GM23338 (cell line): ENCODE measurements around the gene NPAS3. TPM values are rescaled to one million over a fixed set of nuclear protein-coding genes. Genes with fewer than 3 reads are reported as not detected.

ENCODE experiments used
- ATAC-seq: fragments of 200-7000 bp; cut with Tn5 transposase; 3 replicates; pipeline ENCODE4 v1.9.1; 2020
- DNase-seq: peaks from one replicate; pipeline ENCODE4 v3.0.0-alpha.2; 2015; ENCODE audit warnings: low spot score
- H2AFZ ChIP-seq: fragments of 200-600 bp; sonication (generic); 2 replicates; pipeline ENCODE4 v1.8.0; 2016; ENCODE audit warnings: antibody characterized with exemption, mild to moderate bottlenecking, moderate library complexity
- H3F3A ChIP-seq: fragments of 200-600 bp; sonication (generic); replicated peaks from 2 replicates; pipeline ENCODE4 v1.8.0; 2017; ENCODE audit warnings: antibody characterized with exemption, mixed run types, low read depth
- H3K27ac ChIP-seq: fragments of 200-600 bp; sonication (generic); 2 replicates; pipeline ENCODE4 v1.6.1; 2016; ENCODE audit warnings: low read depth
- H3K27me3 ChIP-seq: fragments of 200-600 bp; sonication (generic); 2 replicates; pipeline ENCODE4 v1.8.0; 2016; ENCODE audit warnings: mild to moderate bottlenecking, mixed run types, moderate library complexity; ENCODE audit not compliant: insufficient read depth
- H3K36me3 ChIP-seq: fragments of 200-600 bp; sonication (generic); 2 replicates; pipeline ENCODE4 v1.8.0; 2016; ENCODE audit warnings: mild to moderate bottlenecking; ENCODE audit not compliant: insufficient read depth
- H3K4me1 ChIP-seq: fragments of 200-600 bp; sonication (generic); 2 replicates; pipeline ENCODE4 v1.8.0; 2016; ENCODE audit warnings: mild to moderate bottlenecking, moderate library complexity; ENCODE audit not compliant: insufficient read depth
- H3K4me2 ChIP-seq: fragments of 200-600 bp; sonication (generic); 2 replicates; pipeline ENCODE4 v1.7.1; 2017; ENCODE audit warnings: mixed run types
- H3K4me3 ChIP-seq: fragments of 200-600 bp; sonication (generic); 2 replicates; pipeline ENCODE4 v1.6.1; 2016; ENCODE audit warnings: mixed run types
- H3K79me2 ChIP-seq: fragments of 200-600 bp; sonication (generic); replicated peaks from 2 replicates; pipeline ENCODE4 v1.8.0; 2017; ENCODE audit warnings: mild to moderate bottlenecking; ENCODE audit not compliant: insufficient read depth
- H3K9me2 ChIP-seq: fragments of 200-600 bp; sonication (generic); 2 replicates; pipeline ENCODE4 v1.8.0; 2017; ENCODE audit not compliant: insufficient read depth
- H4K20me1 ChIP-seq: fragments of 200-600 bp; sonication (generic); replicated peaks from 2 replicates; pipeline ENCODE4 v1.8.0; 2017; ENCODE audit warnings: mild to moderate bottlenecking; ENCODE audit not compliant: insufficient read depth
- H3K27ac Mint-ChIP-seq: 2 replicates; pipeline ENCODE4 v1.8.0; 2020; ENCODE audit warnings: inconsistent platforms, mild to moderate bottlenecking, moderate library complexity, mixed read lengths
- H3K27me3 Mint-ChIP-seq: 3 replicates; pipeline ENCODE4 v1.8.0; 2022; ENCODE audit warnings: low read depth, mild to moderate bottlenecking, moderate library complexity, mixed read lengths, inconsistent platforms; ENCODE audit not compliant: insufficient read depth, poor library complexity
- H3K36me3 Mint-ChIP-seq: 3 replicates; pipeline ENCODE4 v1.8.0; 2021; ENCODE audit warnings: low read depth, mild to moderate bottlenecking, inconsistent platforms, moderate library complexity, mixed read lengths
- H3K4me1 Mint-ChIP-seq: 3 replicates; pipeline ENCODE4 v1.8.0; 2020; ENCODE audit warnings: mild to moderate bottlenecking, inconsistent platforms, mixed read lengths
- H3K4me3 Mint-ChIP-seq: 3 replicates; pipeline ENCODE4 v1.8.0; 2021; ENCODE audit warnings: moderate library complexity, mild to moderate bottlenecking, inconsistent platforms, mixed read lengths
- H3K9me3 Mint-ChIP-seq: 3 replicates; pipeline ENCODE4 v1.8.0; 2020; ENCODE audit warnings: moderate library complexity, mild to moderate bottlenecking, inconsistent platforms, mixed read lengths
- CREB1 ChIP-seq: fragments of 250-450 bp; sonication (Bioruptor Pico); IDR thresholded peaks from 2 replicates; pipeline ENCODE4 v1.5.0; 2020; ENCODE audit warnings: low read depth, mild to moderate bottlenecking, moderate library complexity
- CTCF ChIP-seq, 2 experiments: fragments of 200-600 bp in 1 of 2; sonication (generic) in 1 of 2; conservative IDR thresholded peaks; 2 replicates each; pipeline versions ENCODE4 v1.5.1 to v1.6.1; 2016 to 2017; ENCODE audit warnings: antibody characterized with exemption in 2 of 2, low read depth in 2 of 2, mild to moderate bottlenecking in 2 of 2, moderate library complexity in 1 of 2
- ETS1 ChIP-seq: IDR thresholded peaks from 2 replicates; pipeline ENCODE4 v1.6.1; 2016; ENCODE audit warnings: antibody characterized with exemption
- EZH2 ChIP-seq: fragments of 200-600 bp; sonication (generic); IDR thresholded peaks from one replicate; pipeline ENCODE4 v1.8.0; 2017; ENCODE audit warnings: antibody characterized with exemption, mild to moderate bottlenecking, low read depth; ENCODE audit not compliant: unreplicated experiment
- EZH2phosphoT487 ChIP-seq: fragments of 200-600 bp; sonication (generic); IDR thresholded peaks from one replicate; pipeline ENCODE4 v1.8.1; 2018; ENCODE audit warnings: antibody characterized with exemption; ENCODE audit not compliant: unreplicated experiment
- JUNB ChIP-seq: IDR thresholded peaks from one replicate; pipeline ENCODE4 v1.6.1; 2016; ENCODE audit warnings: antibody characterized with exemption; ENCODE audit not compliant: unreplicated experiment
- NANOG ChIP-seq: IDR thresholded peaks from 2 replicates; pipeline ENCODE4 v1.6.1; 2016; ENCODE audit warnings: antibody characterized with exemption, borderline replicate concordance
- POLR2AphosphoS5 ChIP-seq: IDR thresholded peaks from 2 replicates; pipeline ENCODE4 v1.6.1; 2016; ENCODE audit warnings: antibody characterized with exemption, low read depth
- REST ChIP-seq: IDR thresholded peaks from one replicate; pipeline ENCODE4 v1.6.1; 2018; ENCODE audit warnings: antibody characterized with exemption; ENCODE audit not compliant: unreplicated experiment
- STAT1 ChIP-seq: IDR thresholded peaks from one replicate; pipeline ENCODE4 v1.6.1; 2016; ENCODE audit warnings: antibody characterized with exemption; ENCODE audit not compliant: unreplicated experiment
- ZNF114 ChIP-seq: fragments of 250-450 bp; sonication (Bioruptor Pico); IDR thresholded peaks from 2 replicates; pipeline ENCODE4 v1.5.0; 2020; ENCODE audit warnings: mild to moderate bottlenecking, moderate library complexity
- ZNF331 ChIP-seq: fragments of 250-450 bp; sonication (Bioruptor Pico); IDR thresholded peaks from 2 replicates; pipeline ENCODE4 v1.5.0; 2020; ENCODE audit warnings: low read depth, mild to moderate bottlenecking, moderate library complexity
- ZNF462 ChIP-seq: fragments of 250-450 bp; sonication (Bioruptor Pico); IDR thresholded peaks from 2 replicates; pipeline ENCODE4 v1.5.0; 2020; ENCODE audit warnings: mild to moderate bottlenecking, moderate library complexity
- polyA plus RNA-seq: library from polyadenylated mRNA; unstranded; fragments of >200 nt; fragmentation: Nextera tagmentation; extraction: Ambion mirVana; gene quantifications from 2 replicates; pipeline ENCODE4 v1.2.1, GENCODE V29; 2016
- total RNA-seq: library from RNA; depleted of rRNA; stranded (reverse); fragments of >200 nt; shearing (Covaris generic); gene quantifications from 2 replicates; pipeline ENCODE4 v1.2.3, GENCODE V29; 2014

Gene NPAS3
- total and polyA plus RNA-seq, 2 experiments from 2014 or later: 0.17 to 0.19 TPM

GRCh38 chr14:33509454-33509853 is 570.8 kb downstream of the NPAS3 start:
- no peak overlapping the region for H3K4me3 Mint-ChIP-seq
- TF ChIP-seq JUNB: no peak
- no peak for TF ChIP-seq CREB1 (CRISPR knock-in tag)
- no peak for TF ChIP-seq EZH2
- no peak for TF ChIP-seq ZNF331
- no peak for TF ChIP-seq STAT1
- no peak for TF ChIP-seq EZH2phosphoT487
- no peak for TF ChIP-seq ETS1
- TF ChIP-seq ZNF114: no peak
- no peak for TF ChIP-seq POLR2AphosphoS5
- no peak for TF ChIP-seq REST
- TF ChIP-seq CTCF (conservative IDR thresholded peaks at IDR 0.05; ENCODE audit: low read depth in 2 of 2): no peak
- TF ChIP-seq ZNF462: no peak
- no peak for TF ChIP-seq NANOG
- Histone ChIP-seq H4K20me1 (no peaks in the 10 kb centered on the region), H2AFZ (no peak overlapping the region), H3K4me2 (no peak overlapping the region), H3F3A (no peaks in the 10 kb centered on the region), H3K36me3 (no peaks in the 10 kb centered on the region), H3K79me2 (no peaks in the 10 kb centered on the region), H3K9me2 (no peaks in the 10 kb centered on the region), H3K27ac (no peak overlapping the region), H3K4me3 (no peak overlapping the region), H3K27me3 (no peaks in the 10 kb centered on the region), H3K4me1 (no peaks in the 10 kb centered on the region)
- H3K27ac Mint-ChIP-seq: no peak overlapping the region
- no peaks in the 10 kb centered on the region for H3K9me3 Mint-ChIP-seq
- no peaks in the 10 kb centered on the region for H3K36me3 Mint-ChIP-seq
- peaks cover 2% of the 10 kb centered on the region; the same call in 1 of the 3 replicates for H3K4me1 Mint-ChIP-seq
- ATAC-seq (no peak), DNase-seq (no peak)
- no peaks in the 10 kb centered on the region for H3K27me3 Mint-ChIP-seq
